PC-3 (cell line): ENCODE results near the gene ZNF616. TPM values are rescaled to one million over a fixed set of nuclear protein-coding genes. Genes with fewer than 3 reads are reported as not detected.

ENCODE experiments used
- ATAC-seq: fragments of 200-7000 bp; cut with Tn5 transposase; 2 replicates; pipeline ENCODE4 v1.9.1; 2020; ENCODE audit warnings: mild to moderate bottlenecking, moderate library complexity
- BruUV-seq: library from RNA; stranded (reverse); fragments of 400-500 nt; replicated peaks from 2 replicates; lab custom pipeline; 2021; lab: Mats Ljungman, UMichigan
- CTCF ChIA-PET: fragments of 300-600 bp; sonication (Branson Sonifier 250); formaldehyde crosslinking; loops from one replicate; lab custom pipeline; 2022; ENCODE audit warnings: antibody characterized with exemption; lab: Charles Lee
- POLR2A ChIA-PET: fragments of 300-600 bp; sonication (Branson Sonifier 250); formaldehyde crosslinking; loops from one replicate; lab custom pipeline; 2022; ENCODE audit warnings: antibody characterized with exemption; ENCODE audit not compliant: unreplicated experiment; lab: Charles Lee
- DNase-seq: peaks from one replicate; pipeline ENCODE4 v3.0.0-alpha.2; 2015
- H2AFZ ChIP-seq: fragments of 300-600 bp; sonication (generic); 2 replicates; pipeline ENCODE4 v1.6.0; 2016; ENCODE audit warnings: antibody characterized with exemption, low read length
- H3F3A ChIP-seq: fragments of 300-600 bp; sonication (generic); one replicate; pipeline ENCODE4 v1.6.0; 2017; ENCODE audit warnings: antibody characterized with exemption, low read length, control low read depth, mild to moderate bottlenecking; ENCODE audit not compliant: unreplicated experiment
- H3K27ac ChIP-seq: fragments of 300-600 bp; sonication (generic); 2 replicates; pipeline ENCODE4 v1.5.1; 2016; ENCODE audit warnings: mild to moderate bottlenecking, low read length
- H3K27me3 ChIP-seq: fragments of 300-600 bp; sonication (generic); 2 replicates; pipeline ENCODE4 v1.6.1; 2016; ENCODE audit warnings: low read length, mixed read lengths
- H3K36me3 ChIP-seq: fragments of 300-600 bp; sonication (generic); 2 replicates; pipeline ENCODE4 v1.6.1; 2016; ENCODE audit warnings: low read depth, mixed run types, low read length, mixed read lengths
- H3K4me1 ChIP-seq: fragments of 300-600 bp; sonication (generic); 2 replicates; pipeline ENCODE4 v1.5.1; 2016; ENCODE audit warnings: low read length; ENCODE audit not compliant: insufficient read depth
- H3K4me2 ChIP-seq: fragments of 300-600 bp; sonication (generic); 2 replicates; pipeline ENCODE4 v1.6.0; 2016; ENCODE audit warnings: low read length
- H3K4me3 ChIP-seq: fragments of 300-600 bp; sonication (generic); 2 replicates; pipeline ENCODE4 v1.5.1; 2016; ENCODE audit warnings: mild to moderate bottlenecking, low read length, mixed read lengths
- H3K79me2 ChIP-seq: fragments of 300-600 bp; sonication (generic); 2 replicates; pipeline ENCODE4 v1.6.1; 2017; ENCODE audit warnings: low read length, mixed read lengths
- H3K9ac ChIP-seq: fragments of 300-600 bp; sonication (generic); 2 replicates; pipeline ENCODE4 v1.6.0; 2016; ENCODE audit warnings: mild to moderate bottlenecking, low read length
- H3K9me2 ChIP-seq: fragments of 300-600 bp; sonication (generic); replicated peaks from 2 replicates; pipeline ENCODE4 v1.6.1; 2016; ENCODE audit warnings: mixed run types, low read length, mixed read lengths
- H3K9me3 ChIP-seq: fragments of 300-600 bp; sonication (generic); 2 replicates; pipeline ENCODE4 v1.6.1; 2016; ENCODE audit warnings: low read length, mixed read lengths
- H4K20me1 ChIP-seq: fragments of 300-600 bp; sonication (generic); 2 replicates; pipeline ENCODE4 v1.6.1; 2016; ENCODE audit warnings: low read length, mixed read lengths
- EZH2 ChIP-seq: fragments of 300-600 bp; sonication (generic); IDR thresholded peaks from one replicate; pipeline ENCODE4 v1.6.1; 2017; ENCODE audit warnings: antibody characterized with exemption, mild to moderate bottlenecking, low read length; ENCODE audit not compliant: unreplicated experiment
- EZH2phosphoT487 ChIP-seq: fragments of 300-600 bp; sonication (generic); IDR thresholded peaks from 2 replicates; pipeline ENCODE4 v1.6.1; 2018; ENCODE audit warnings: mild to moderate bottlenecking, antibody characterized with exemption, low read length, borderline replicate concordance
- intact Hi-C: fragments of 100-400 bp; cut with micrococcal nuclease; formaldehyde crosslinking; loops from 2 replicates; pipeline ENCODE4 v1.9.0; 2023
- total RNA-seq: library from RNA; depleted of rRNA; stranded (reverse); fragments of >200 nt; gene quantifications from 2 replicates; pipeline ENCODE4 v1.2.3, GENCODE V29; 2014
- TF ChIP-seq, protein P1 (sequence below): fragments of 300-600 bp; sonication (generic); conservative IDR thresholded peaks from 2 replicates; pipeline ENCODE4 v1.5.1; 2017; ENCODE audit warnings: antibody characterized with exemption, low read depth, mild to moderate bottlenecking, low read length

Gene ZNF616
- total RNA-seq, 1 experiment from 2014 or later = 3.9 TPM

- peaks cover 58% of the 10 kb centered on the region for H3K9me3 ChIP-seq
- POLR2A ChIA-PET = interaction anchor here (0.7 kb wide), 1 partner anchor 158 kb away, joined by 3 read pairs; no protein-coding TSS in a partner anchor
Measured at GRCh38 chr19:52094526-52095130, 45.1 kb downstream of the ZNF616 start.

GRCh38 chr19:52086481-52086880, 53.3 kb downstream of the ZNF616 start:
- CTCF ChIA-PET = no interaction called here
- TF ChIP-seq EZH2 (no peak), EZH2phosphoT487 (no peak)
- TF ChIP-seq, protein P1, sequence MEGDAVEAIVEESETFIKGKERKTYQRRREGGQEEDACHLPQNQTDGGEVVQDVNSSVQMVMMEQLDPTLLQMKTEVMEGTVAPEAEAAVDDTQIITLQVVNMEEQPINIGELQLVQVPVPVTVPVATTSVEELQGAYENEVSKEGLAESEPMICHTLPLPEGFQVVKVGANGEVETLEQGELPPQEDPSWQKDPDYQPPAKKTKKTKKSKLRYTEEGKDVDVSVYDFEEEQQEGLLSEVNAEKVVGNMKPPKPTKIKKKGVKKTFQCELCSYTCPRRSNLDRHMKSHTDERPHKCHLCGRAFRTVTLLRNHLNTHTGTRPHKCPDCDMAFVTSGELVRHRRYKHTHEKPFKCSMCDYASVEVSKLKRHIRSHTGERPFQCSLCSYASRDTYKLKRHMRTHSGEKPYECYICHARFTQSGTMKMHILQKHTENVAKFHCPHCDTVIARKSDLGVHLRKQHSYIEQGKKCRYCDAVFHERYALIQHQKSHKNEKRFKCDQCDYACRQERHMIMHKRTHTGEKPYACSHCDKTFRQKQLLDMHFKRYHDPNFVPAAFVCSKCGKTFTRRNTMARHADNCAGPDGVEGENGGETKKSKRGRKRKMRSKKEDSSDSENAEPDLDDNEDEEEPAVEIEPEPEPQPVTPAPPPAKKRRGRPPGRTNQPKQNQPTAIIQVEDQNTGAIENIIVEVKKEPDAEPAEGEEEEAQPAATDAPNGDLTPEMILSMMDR = no peak
- H3K9me3 ChIP-seq = peaks cover 86% of the 10 kb centered on the region

More at GRCh38 chr19:52094526-52095130, 45.1 kb downstream of the ZNF616 start:
- peak overlapping the region; percentile 98 for H3K4me3 ChIP-seq
- no peaks in the 10 kb centered on the region for H3K4me1 ChIP-seq
- no peaks in the 10 kb centered on the region for H4K20me1 ChIP-seq
- H3K79me2 ChIP-seq = peaks cover 44% of the 10 kb centered on the region
- TF ChIP-seq EZH2phosphoT487 (no peak), EZH2 (no peak)
- TF ChIP-seq, protein P1 = no peak
- peaks cover 50% of the 10 kb centered on the region for H3K36me3 ChIP-seq
- intact Hi-C loops = loop anchor here (2.0 kb wide), 1 partner anchor 142 kb away; no protein-coding TSS in a partner anchor
- ATAC-seq (peak; percentile 32), DNase-seq (peak; percentile 9)
- H3F3A ChIP-seq = no peaks in the 10 kb centered on the region
- H3K9me2 ChIP-seq = no peaks in the 10 kb centered on the region
- no TSS peak for BruUV-seq
- peak overlapping the region; percentile 94 for H2AFZ ChIP-seq
- H3K4me2 ChIP-seq = peak overlapping the region; percentile 94
- H3K27me3 ChIP-seq = no peaks in the 10 kb centered on the region
- CTCF ChIA-PET = interaction anchor here (0.7 kb wide), 1 partner anchor 143 kb away, joined by 3 read pairs; no protein-coding TSS in a partner anchor
- H3K9ac ChIP-seq = peak overlapping the region; percentile 90
- H3K27ac ChIP-seq = no peak overlapping the region

GRCh38 chr19:52070496-52070895, 69.2 kb downstream of the ZNF616 start:
- H3K9me3 ChIP-seq = peaks cover 85% of the 10 kb centered on the region
- H4K20me1 ChIP-seq = no peaks in the 10 kb centered on the region
- ATAC-seq (peak; percentile 40), DNase-seq (peak; percentile 63)
- no peak overlapping the region for H3K4me2 ChIP-seq
- H3K27ac ChIP-seq = no peak overlapping the region; the same call in 1 of the 2 replicates
- no peak overlapping the region for H2AFZ ChIP-seq
- no peaks in the 10 kb centered on the region for H3K79me2 ChIP-seq
- no peak overlapping the region; the same call in 1 of the 2 replicates for H3K4me3 ChIP-seq
- no peaks in the 10 kb centered on the region for H3K4me1 ChIP-seq
- intact Hi-C loops = no loop called here
- H3K9me2 ChIP-seq = no peaks in the 10 kb centered on the region
- no peaks in the 10 kb centered on the region for H3F3A ChIP-seq
- ChIA-PET POLR2A (no interaction called here), CTCF (no interaction called here)
- peaks cover 99% of the 10 kb centered on the region for H3K36me3 ChIP-seq
- H3K27me3 ChIP-seq = no peaks in the 10 kb centered on the region
- no peak for TF ChIP-seq EZH2
- TF ChIP-seq EZH2phosphoT487 = no peak
- TF ChIP-seq, protein P1 = no peak
- no TSS peak for BruUV-seq
- H3K9ac ChIP-seq = no peak overlapping the region

More at GRCh38 chr19:52086481-52086880, 53.3 kb downstream of the ZNF616 start:
- no peak overlapping the region for H3K4me2 ChIP-seq
- DNase-seq (no peak), ATAC-seq (no peak)
- no TSS peak for BruUV-seq
- POLR2A ChIA-PET = no interaction called here
- intact Hi-C loops = no loop called here
- H3K4me1 ChIP-seq = no peaks in the 10 kb centered on the region
- H3K79me2 ChIP-seq = peaks cover 9% of the 10 kb centered on the region
- H3K9me2 ChIP-seq = no peaks in the 10 kb centered on the region
- H3K27ac ChIP-seq = no peak overlapping the region
- H2AFZ ChIP-seq = no peak overlapping the region
- H3K9ac ChIP-seq = no peak overlapping the region
- H3K36me3 ChIP-seq = peaks cover 97% of the 10 kb centered on the region
- no peak overlapping the region for H3K4me3 ChIP-seq
- no peaks in the 10 kb centered on the region for H3K27me3 ChIP-seq
- H3F3A ChIP-seq = no peaks in the 10 kb centered on the region
- no peaks in the 10 kb centered on the region for H4K20me1 ChIP-seq
